NCI-H1694 treated with DMSO at 0.1 percent for 48 hours (cell line): Measurements from ENCODE around the gene LRMDA.
A peak's percentile ranks its signal among the peaks of the same experiment; 100 is the strongest.

Experiments
- DNase-seq: peaks from one replicate; lab custom pipeline; 2025; lab: John Stamatoyannopoulos, UW

The LRMDA gene

GRCh38 chr10:76338187-76338586 lies 906.8 kb downstream of the LRMDA start:
- no peak for DNase-seq

GRCh38 chr10:76341740-76342139 lies 910.3 kb downstream of the LRMDA start:
- DNase-seq = no peak

- DNase-seq = no peak
Observed at GRCh38 chr10:76342996-76343395, 911.6 kb downstream of the LRMDA start.

GRCh38 chr10:76347832-76348231 lies 916.4 kb downstream of the LRMDA start:
- no peak for DNase-seq

GRCh38 chr10:76350583-76350982 lies 919.2 kb downstream of the LRMDA start:
- no peak for DNase-seq

GRCh38 chr10:76352300-76352699 lies 920.9 kb downstream of the LRMDA start:
- no peak for DNase-seq

GRCh38 chr10:76353237-76353851 lies 921.9 kb downstream of the LRMDA start:
- no peak for DNase-seq

- DNase-seq = no peak
Observed at GRCh38 chr10:76354212-76354738, 922.9 kb downstream of the LRMDA start.

- no peak for DNase-seq
Observed at GRCh38 chr10:76354921-76355320, 923.5 kb downstream of the LRMDA start.

GRCh38 chr10:76356557-76356956 lies 925.1 kb downstream of the LRMDA start:
- no peak for DNase-seq

GRCh38 chr10:76357726-76358415 lies 926.4 kb downstream of the LRMDA start:
- DNase-seq = no peak

GRCh38 chr10:76358743-76359395 lies 927.4 kb downstream of the LRMDA start:
- DNase-seq = no peak

- DNase-seq = no peak
Observed at GRCh38 chr10:76375761-76376160, 944.3 kb downstream of the LRMDA start.

GRCh38 chr10:76382381-76382851 lies 951.0 kb downstream of the LRMDA start:
- DNase-seq = no peak

GRCh38 chr10:76388321-76389023 lies 957.0 kb downstream of the LRMDA start:
- DNase-seq = no peak

GRCh38 chr10:76393875-76394706 lies 962.7 kb downstream of the LRMDA start:
- DNase-seq = no peak

- no peak for DNase-seq
Observed at GRCh38 chr10:76394707-76395042, 963.3 kb downstream of the LRMDA start.

GRCh38 chr10:76395251-76395650 lies 963.8 kb downstream of the LRMDA start:
- no peak for DNase-seq

- peak; percentile 92 for DNase-seq
Observed at GRCh38 chr10:76396134-76396533, 964.7 kb downstream of the LRMDA start.

- no peak for DNase-seq
Observed at GRCh38 chr10:76397181-76398042, 966.0 kb downstream of the LRMDA start.
